ENCODE results near the gene MYADM.
"Not testable (repeated sequence)": the region's sequence is repeated elsewhere in the genome, so short reads cannot be mapped to it uniquely, and the experiment has no call there.

The MYADM gene

DNA sequence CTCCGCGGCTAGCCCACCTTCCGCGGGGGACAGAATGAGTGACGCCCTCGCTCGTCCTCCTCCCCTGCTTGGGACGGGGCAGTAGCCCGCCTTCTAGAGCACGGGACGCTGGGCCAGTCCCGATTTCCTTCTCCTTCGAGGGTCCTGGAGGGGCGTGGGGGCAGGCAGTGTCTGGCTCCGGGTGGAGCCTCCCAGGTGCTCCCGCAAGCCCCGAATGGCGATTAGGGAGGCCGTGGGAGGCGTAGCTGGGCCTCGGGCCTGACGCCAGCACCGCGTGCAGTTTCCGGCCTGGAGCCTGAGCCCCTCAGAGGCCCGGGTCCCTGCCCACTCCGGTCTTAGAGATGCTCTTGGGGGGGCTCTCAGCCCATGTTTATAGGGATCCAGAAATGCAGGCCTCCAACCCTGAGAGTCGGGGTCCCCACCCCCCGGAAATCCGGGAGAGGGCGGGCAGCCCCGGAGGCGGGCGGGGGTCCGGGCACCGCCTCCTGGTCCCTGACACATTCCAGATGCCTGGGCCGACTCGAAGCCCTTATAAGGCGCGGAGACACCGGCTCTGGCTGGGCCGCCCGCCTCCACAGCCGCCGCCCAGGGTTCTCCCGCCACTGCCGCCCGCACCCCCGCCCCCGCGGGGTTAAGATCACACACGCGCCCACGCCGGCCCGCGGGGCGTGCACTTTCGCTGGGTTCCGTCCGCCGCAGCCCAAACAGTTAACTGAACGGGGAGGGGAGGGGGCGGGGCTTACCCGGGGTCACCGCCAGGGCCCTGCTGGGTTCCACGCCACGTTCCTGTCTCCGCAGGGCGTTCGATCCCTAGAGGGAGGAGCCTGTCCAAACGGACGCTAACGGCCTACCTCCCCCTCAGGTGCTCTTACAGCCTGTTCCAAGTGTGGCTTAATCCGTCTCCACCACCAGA is 1.5 kb downstream of the MYADM start:
- DNase-seq (ENCODE audit: low read depth in 4 of 4, low spot score in 1 of 4) = peak; percentile 39 to 84 (median 51)

DNA sequence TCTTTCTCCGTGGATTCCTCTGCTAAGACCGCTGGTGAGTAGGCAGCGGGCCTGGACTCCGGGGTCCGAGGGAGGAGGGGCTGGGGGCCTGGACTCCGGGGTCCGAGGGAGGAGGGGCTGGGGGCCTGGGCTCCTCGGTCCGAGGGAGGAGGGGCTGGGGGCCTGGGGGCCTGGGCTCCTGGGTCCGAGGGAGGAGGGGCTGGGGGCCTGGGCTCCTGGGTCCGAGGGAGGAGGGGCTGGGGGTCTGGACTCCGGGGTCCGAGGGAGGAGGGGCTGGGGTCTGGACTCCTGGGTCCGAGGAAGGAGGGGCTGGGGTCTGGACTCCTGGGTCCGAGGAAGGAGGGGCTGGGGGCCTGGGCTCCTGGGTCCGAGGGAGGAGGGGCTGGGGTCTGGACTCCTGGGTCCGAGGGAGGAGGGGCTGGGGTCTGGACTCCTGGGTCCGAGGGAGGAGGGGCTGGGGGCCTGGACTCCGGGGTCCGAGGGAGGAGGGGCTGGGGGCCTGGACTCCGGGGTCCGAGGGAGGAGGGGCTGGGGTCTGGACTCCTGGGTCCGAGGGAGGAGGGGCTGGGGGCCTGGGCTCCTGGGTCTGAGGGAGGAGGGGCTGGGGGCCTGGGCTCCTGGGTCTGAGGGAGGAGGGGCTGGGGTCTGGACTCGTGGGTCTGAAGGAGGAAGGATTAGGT is 2.3 kb downstream of the MYADM start:
- DNase-seq (ENCODE audit: low read depth in 4 of 4, low spot score in 1 of 4) = not testable (repeated sequence)

DNA sequence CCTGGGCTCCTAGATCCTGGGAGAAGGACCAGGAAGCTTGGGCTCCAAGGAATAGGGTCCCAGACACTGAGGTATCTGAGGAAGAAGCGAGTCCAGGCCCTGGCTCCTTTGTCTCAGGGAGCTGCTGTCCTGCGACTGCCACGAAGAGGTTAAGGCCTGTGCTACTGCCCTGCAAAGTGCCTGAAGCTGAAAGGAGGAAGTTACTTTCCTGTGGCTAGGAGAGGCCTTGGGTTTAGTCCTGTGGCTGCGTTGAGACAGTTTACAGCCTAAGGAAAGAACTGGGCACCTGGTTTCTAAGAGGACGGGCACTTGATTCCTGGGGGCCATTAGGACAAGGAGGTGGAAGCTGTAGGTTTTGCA is 2.8 kb downstream of the MYADM start:
- DNase-seq (ENCODE audit: low read depth in 4 of 4, low spot score in 1 of 4) = no peak

DNA sequence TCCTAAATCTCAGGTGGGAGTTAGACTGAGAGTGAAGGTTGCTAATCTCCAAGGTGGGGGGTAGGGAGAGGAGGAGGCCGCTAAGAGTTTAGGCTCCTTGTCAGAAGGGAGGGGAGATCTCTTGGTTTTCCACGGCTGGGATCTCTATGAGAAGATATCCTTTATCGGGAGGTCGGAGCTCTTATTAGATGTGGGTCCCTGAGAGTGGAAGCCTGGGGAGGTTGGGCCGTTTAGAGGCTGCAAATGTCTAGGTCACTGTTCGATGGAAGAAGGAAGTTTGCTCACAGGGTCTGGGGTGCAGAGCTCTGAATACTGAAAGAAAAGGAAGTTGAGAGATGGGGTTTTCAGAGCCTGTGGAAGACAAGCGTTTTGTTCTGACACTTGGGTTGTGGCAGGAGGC is 3.8 kb downstream of the MYADM start:
- no peak for DNase-seq (ENCODE audit: low read depth in 4 of 4, low spot score in 1 of 4)

DNA sequence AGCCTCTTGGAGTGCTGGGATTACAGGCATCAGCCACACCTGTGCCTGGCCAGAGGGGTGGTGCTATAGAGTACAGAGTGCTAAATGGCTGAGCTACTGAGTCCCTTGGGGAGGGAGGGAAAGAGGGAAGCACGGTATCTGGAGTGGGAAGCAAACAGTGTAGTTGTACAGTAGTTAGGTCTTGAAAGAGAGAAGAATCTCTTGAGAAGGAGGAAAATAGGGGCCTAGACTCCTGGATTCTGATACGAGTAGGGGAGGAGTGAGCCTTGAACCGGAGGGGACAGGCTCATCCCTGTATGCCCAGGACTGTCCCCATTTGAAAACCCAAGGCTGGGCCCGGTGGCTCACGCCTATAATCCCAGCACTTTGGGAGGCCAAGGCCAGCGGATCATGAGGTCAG is 5.1 kb downstream of the MYADM start:
- DNase-seq (ENCODE audit: low read depth in 4 of 4, low spot score in 1 of 4) = no peak

DNA sequence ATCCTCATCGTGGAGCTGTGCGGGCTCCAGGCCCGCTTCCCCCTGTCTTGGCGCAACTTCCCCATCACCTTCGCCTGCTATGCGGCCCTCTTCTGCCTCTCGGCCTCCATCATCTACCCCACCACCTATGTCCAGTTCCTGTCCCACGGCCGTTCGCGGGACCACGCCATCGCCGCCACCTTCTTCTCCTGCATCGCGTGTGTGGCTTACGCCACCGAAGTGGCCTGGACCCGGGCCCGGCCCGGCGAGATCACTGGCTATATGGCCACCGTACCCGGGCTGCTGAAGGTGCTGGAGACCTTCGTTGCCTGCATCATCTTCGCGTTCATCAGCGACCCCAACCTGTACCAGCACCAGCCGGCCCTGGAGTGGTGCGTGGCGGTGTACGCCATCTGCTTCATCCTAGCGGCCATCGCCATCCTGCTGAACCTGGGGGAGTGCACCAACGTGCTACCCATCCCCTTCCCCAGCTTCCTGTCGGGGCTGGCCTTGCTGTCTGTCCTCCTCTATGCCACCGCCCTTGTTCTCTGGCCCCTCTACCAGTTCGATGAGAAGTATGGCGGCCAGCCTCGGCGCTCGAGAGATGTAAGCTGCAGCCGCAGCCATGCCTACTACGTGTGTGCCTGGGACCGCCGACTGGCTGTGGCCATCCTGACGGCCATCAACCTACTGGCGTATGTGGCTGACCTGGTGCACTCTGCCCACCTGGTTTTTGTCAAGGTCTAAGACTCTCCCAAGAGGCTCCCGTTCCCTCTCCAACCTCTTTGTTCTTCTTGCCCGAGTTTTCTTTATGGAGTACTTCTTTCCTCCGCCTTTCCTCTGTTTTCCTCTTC is 6.3 kb downstream of the MYADM start:
- no peak for DNase-seq (ENCODE audit: low read depth in 4 of 4, low spot score in 1 of 4)

DNA sequence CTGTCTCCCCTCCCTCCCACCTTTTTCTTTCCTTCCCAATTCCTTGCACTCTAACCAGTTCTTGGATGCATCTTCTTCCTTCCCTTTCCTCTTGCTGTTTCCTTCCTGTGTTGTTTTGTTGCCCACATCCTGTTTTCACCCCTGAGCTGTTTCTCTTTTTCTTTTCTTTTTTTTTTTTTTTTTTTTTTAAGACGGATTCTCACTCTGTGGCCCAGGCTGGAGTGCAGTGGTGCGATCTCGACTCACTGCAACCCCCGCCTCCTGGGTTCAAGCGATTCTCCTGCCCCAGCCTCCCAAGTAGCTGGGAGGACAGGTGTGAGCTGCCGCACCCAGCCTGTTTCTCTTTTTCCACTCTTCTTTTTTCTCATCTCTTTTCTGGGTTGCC is 6.9 kb downstream of the MYADM start:
- no peak for DNase-seq (ENCODE audit: low read depth in 4 of 4, low spot score in 1 of 4)

GRCh38 chr19:53875602-53876325 is 8.1 kb downstream of the MYADM start:
- DNase-seq (ENCODE audit: low read depth in 4 of 4, low spot score in 1 of 4) = no peak

DNA sequence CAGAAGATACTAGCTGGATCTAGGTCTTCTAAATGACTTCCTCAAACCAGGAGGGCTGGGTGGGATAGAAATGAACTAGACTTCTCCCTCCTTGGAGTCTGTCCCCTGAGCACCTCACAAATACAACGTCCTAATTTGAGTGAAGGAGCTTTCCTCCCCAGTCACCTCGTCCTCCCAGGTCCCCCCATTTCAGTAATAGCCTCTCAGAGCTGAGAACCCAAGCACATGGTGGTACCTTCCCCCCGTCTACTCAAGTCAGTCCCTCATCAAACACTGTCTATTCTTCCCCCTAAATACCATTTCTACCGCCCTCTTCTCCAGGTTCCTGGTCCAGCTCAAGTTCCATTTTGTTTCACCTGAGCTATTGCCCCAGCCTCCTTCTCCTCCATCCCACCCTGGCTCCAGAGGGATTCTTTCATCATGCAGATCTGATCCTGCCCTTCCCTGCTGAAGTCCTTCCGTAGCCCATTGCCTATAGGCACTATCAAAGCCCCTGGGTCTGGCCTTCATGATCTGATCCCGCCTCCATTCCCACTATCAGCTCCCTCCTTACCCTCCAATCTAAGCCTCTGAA is 9.1 kb downstream of the MYADM start:
- DNase-seq (ENCODE audit: low read depth in 4 of 4, low spot score in 1 of 4) = no peak

GRCh38 chr19:53877361-53877766 is 9.7 kb downstream of the MYADM start:
- DNase-seq (ENCODE audit: low read depth in 4 of 4, low spot score in 1 of 4) = no peak

DNA sequence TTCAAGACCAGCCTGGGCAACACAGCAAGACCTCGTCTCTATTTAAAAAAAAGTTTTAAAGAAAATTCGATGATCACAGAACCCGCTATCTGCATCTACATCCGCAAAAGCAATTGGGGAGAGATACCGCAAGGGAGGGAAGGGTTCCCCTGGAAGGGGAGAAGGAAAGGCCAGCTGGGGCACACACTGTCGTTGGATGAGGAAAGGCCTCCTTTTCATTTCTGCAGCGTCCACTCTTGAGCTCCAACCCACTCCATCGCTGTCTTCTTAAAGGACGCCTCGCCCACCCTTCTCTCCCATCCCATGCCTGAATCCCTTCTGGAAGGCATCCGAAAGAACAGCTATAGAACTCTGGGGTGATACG is 11.1 kb downstream of the MYADM start:
- no peak for DNase-seq (ENCODE audit: low read depth in 4 of 4, low spot score in 1 of 4)

DNA sequence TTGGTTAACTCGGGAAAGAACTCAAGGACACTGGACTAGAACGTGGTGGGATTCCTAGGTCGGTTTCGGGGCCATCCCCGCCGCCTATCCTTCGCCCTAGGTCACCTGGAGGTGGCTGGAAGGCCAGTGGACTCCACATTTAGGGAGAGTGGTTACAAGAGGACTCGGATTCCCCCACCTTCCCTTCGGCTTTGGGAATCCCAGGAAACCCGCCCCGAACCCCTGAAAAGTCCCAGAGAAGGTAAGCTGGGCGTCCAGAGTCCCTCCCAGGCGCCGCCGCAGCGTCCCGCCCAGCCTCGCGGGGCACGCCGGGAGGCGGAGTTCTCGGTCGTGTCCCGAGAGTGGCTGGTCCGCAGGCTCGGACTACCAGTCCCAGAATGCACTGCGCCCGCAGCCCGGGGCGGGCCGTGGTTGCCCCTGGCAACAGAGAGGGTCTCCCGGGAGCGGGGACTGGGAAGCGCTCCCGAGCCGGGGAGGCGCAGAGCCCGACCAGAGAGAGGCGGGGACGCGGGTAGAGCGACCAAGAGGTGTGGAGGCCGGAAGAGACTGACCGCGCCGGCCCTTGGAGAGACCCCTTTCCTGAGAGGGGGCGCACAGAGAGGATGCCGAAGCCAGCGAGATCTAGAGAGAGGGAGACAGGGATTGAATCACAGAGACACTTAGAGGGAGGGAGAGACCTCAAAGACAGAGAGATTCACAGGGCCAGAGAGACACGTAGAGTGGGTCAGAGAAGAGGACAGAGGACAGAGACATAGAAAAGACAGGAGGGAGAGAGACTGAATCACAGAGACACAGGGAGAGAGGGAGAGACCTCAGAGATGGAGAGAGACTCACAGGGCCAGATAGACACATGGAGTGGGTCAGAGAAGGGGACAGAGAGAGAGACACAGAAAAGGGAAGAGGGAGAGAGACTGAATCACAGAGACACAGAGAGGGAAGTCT is 11.7 kb downstream of the MYADM start:
- peak; percentile 48 to 75 (median 68) for DNase-seq (ENCODE audit: low read depth in 4 of 4, low spot score in 1 of 4)

DNA sequence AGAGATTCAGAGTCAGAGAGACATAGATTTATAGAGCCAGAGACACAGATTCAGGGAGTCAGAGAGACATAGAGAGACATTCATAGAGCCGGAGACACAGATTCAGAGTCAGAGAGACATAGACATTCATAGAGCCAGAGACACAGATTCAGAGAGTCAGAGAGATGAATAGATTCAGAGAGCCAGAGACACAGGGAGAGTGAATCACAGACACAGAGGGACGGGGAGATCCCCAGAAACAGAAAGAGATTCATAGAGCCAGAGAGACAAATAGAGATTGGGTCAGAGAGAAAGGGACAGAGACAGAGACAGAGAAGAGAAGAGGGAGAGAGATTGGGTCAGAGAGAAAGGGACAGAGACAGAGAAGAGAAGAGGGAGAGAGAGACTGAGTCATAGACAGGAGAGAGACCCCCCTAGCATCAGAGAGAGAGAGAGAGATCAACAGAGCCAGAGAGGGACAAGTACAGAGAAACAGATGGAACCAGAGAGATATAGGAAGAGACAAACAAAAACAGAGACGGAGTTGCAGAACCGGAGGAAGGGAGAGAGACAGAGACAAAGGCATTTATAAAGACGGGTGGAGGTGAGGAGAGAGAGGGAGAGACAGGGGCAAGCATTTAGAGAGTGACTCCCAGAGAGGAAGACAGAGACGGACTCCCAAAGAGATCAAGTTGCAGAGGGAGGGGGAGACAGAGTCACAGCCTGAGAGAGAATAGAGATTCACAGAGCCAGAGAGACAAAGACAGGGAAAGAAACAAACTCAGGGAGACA is 13.2 kb downstream of the MYADM start:
- no peak for DNase-seq (ENCODE audit: low read depth in 4 of 4, low spot score in 1 of 4)

DNA sequence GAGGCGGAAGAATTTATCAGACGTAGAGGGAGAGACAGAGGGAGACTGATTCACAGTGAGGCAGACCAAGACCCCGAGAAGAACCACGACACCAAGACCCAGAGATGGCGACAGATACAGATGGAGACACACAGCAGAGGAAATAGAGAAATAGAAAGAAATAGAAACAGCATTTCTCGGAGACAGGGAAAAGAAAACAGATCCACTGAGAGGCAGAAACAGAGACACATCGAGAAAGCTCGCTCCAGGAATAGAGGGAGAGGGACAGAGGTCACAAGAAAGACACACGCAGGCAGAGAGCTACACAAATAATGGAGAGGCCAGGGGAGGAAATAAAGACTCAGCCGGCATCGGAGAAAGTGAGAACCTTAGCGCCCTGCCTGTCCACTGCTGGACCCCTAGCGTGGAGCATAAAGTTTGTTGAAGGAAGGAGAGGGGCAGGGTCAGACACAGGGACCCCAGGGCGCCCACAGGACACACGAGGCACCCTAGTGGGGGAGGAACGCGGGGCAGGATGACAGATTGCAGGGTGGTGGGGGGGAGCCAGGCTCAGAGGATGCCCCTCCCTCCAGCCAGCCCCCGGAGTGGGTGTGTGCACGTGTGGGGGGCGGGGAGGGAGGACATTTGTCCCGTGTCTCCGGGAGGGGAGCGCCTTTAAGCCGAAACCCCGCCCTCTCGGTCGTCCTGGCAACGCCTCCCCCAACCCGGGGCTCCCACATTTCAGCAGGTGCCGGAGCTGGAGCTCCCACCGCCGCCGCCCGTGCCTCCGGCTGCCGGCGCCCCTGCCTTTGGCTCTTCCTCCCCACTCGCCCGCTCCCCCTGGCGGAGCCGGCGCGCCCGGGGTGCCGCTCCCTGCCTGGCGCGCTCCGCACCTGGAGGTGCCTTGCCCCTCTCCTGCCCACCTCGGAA is 14.1 kb downstream of the MYADM start, which contains the start of gene PRKCG:
PRKCG (plus strand) TSS at position 716 of the 909 bp plus-strand sequence. CDS start 298 bp downstream, outside the sequence.
- no peak for DNase-seq (ENCODE audit: low read depth in 4 of 4, low spot score in 1 of 4)

- no peak for DNase-seq (ENCODE audit: low read depth in 4 of 4, low spot score in 1 of 4)
Observed at GRCh38 chr19:53882391-53883050, 14.8 kb downstream of the MYADM start.

GRCh38 chr19:53883231-53883661 is 15.6 kb downstream of the MYADM start:
- no peak for DNase-seq (ENCODE audit: low read depth in 4 of 4, low spot score in 1 of 4)

DNA sequence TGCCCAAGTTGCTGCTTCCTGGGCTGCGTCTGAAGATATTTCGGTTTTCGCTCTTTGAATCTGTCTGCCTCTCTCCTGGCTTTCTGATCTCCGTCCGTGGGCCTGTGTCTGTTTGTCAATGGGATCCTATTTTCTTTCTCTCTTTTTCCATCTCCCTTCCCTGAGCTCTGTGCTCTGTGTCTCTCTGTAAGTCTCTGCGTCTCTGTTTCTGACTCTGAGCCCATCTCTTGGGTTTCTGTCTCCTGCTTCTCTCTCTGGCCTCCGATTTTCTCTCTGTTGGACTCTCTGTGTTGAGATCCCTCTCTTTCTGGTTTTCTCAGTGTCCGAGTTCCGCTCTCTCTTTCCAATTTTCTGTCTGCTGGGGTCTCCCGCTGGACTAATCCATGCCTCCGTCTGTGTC is 16.1 kb downstream of the MYADM start:
- no peak for DNase-seq (ENCODE audit: low read depth in 4 of 4, low spot score in 1 of 4)

Data from stimulated activated CD4-positive, alpha-beta T cell treated with anti-CD3 and anti-CD28 coated beads, Interleukin-1b, Interleukin-23, amount 100 ng/mL, for 24 hours (primary cell).